GM21528 (cell line): ENCODE results near the gene NOXRED1.

Experiments
- ATAC-seq: cut with Tn5 transposase; IDR thresholded peaks from one replicate; pipeline ENCODE4 v1.9.1; 2021; ENCODE audit warnings: mild to moderate bottlenecking, moderate library complexity; ENCODE audit not compliant: unreplicated experiment, low FRiP score

Gene NOXRED1

GRCh38 chr14:77347751-77348150 lies 75.6 kb downstream of the NOXRED1 start:
- no peak for ATAC-seq

- ATAC-seq: no peak
Measured at GRCh38 chr14:77346495-77346894, 76.8 kb downstream of the NOXRED1 start.

GRCh38 chr14:77344377-77344996 lies 78.8 kb downstream of the NOXRED1 start:
- no peak for ATAC-seq
